Mucosa of rectum (tissue), 2 donors: Measurements from ENCODE around the gene EDN1.
A peak's percentile ranks its signal among the peaks of the same experiment; 100 is the strongest.
"Not testable (repeated sequence)": the region's sequence is repeated elsewhere in the genome, so short reads cannot be mapped to it uniquely, and the experiment has no call there.

ENCODE experiments used
- H3K27ac ChIP-seq, 2 donors: one replicate each; pipeline ENCODE4 v1.7.0; 2013; ENCODE audit warnings: inconsistent platforms in 2 of 2, low read depth in 2 of 2, low read length in 2 of 2
- H3K27me3 ChIP-seq, 2 donors: one replicate each; pipeline ENCODE4 v1.7.0; 2013; ENCODE audit warnings: low read length in 2 of 2; ENCODE audit not compliant: control insufficient read depth in 2 of 2, insufficient read depth in 2 of 2
- H3K36me3 ChIP-seq, 2 donors: one replicate each; pipeline ENCODE4 v1.7.0; 2013; ENCODE audit warnings: low read length in 2 of 2; ENCODE audit not compliant: control insufficient read depth in 2 of 2, insufficient read depth in 2 of 2
- H3K4me1 ChIP-seq, 2 donors: one replicate each; pipeline ENCODE4 v1.7.0; 2013; ENCODE audit warnings: low read length in 2 of 2, mild to moderate bottlenecking in 1 of 2; ENCODE audit not compliant: control insufficient read depth in 2 of 2, insufficient read depth in 2 of 2
- H3K4me3 ChIP-seq, 2 donors: one replicate each; pipeline ENCODE4 v1.7.0; 2013; ENCODE audit warnings: low read length in 2 of 2
- H3K9ac ChIP-seq, 2 donors: one replicate each; pipeline ENCODE4 v1.7.0; 2013; ENCODE audit warnings: low read length in 2 of 2, low read depth in 1 of 2, mild to moderate bottlenecking in 1 of 2
- H3K9me3 ChIP-seq, 2 donors: one replicate each; pipeline ENCODE4 v1.7.0; 2013; ENCODE audit warnings: low read length in 2 of 2; ENCODE audit not compliant: control insufficient read depth in 2 of 2
- donor health status: healthy.
- donor health status: Normal muscosa, but diverticular disease.

The EDN1 gene

GRCh38 chr6:12324099-12324498, 33.9 kb downstream of the EDN1 start:
- Histone ChIP-seq H3K4me3 (no peak overlapping the region), H3K9ac (peak overlapping the region in 1 of 2 donors; percentile 52), H3K27ac (peak overlapping the region; percentile 78 to 87), H3K9me3 (no peaks in the 10 kb centered on the region), H3K27me3 (no peaks in the 10 kb centered on the region), H3K4me1 (peaks cover 4 to 13% of the 10 kb centered on the region in 2 donors), H3K36me3 (no peaks in the 10 kb centered on the region)

GRCh38 chr6:12324748-12325147, 34.6 kb downstream of the EDN1 start:
- Histone ChIP-seq H3K9ac (peak overlapping the region in 1 of 2 donors; percentile 52), H3K4me3 (no peak overlapping the region), H3K27ac (peak overlapping the region; percentile 78 to 87), H3K4me1 (peaks cover 4 to 13% of the 10 kb centered on the region in 2 donors), H3K9me3 (no peaks in the 10 kb centered on the region), H3K27me3 (no peaks in the 10 kb centered on the region), H3K36me3 (no peaks in the 10 kb centered on the region)

DNA sequence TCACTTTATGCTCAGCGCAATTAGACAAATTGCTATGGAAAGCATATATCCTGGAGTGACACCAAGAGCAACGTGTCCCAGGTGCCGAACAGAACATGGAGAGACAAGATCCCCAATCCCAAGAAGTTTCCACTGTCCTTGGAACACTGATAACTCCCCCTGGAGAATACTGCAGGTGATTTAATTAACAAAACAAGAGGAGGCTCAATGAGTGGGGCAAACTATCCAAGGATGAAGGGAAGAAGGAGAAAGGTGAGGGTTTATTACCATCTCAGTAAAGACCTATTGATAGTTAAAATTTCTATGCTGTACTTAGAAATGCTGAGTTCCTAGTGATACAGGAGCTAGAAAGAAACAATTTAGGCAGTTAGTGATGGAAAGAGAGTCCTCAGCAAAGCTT, 35.7 kb downstream of the EDN1 start:
- Histone ChIP-seq H3K27me3 (no peaks in the 10 kb centered on the region), H3K9me3 (no peaks in the 10 kb centered on the region), H3K4me3 (no peak overlapping the region), H3K4me1 (peaks cover 4 to 13% of the 10 kb centered on the region in 2 donors), H3K9ac (no peak overlapping the region), H3K27ac (no peak overlapping the region), H3K36me3 (no peaks in the 10 kb centered on the region)

DNA sequence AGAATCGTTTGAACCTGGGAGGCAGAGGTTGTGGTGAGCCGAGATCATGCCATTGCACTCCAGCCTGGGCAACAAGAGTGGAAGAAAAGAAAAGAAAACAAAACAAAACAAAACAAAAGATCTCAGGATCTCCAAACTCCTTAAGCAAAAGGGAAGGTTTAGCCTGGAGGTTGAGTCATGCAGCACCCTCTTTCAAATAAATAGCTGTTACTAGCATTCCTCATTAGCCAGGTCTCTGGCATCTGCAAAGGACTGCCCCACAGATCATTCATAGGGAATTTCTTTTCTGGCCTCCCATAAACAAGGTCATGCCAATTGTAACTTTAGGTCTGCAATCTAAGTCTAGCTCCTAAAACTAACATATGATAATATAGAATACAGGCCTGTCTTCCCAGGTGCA, 37.2 kb downstream of the EDN1 start:
- Histone ChIP-seq H3K4me3 (no peak overlapping the region), H3K27me3 (no peaks in the 10 kb centered on the region), H3K36me3 (no peaks in the 10 kb centered on the region), H3K4me1 (peaks cover 13 to 26% of the 10 kb centered on the region in 2 donors), H3K9ac (no peak overlapping the region), H3K9me3 (no peaks in the 10 kb centered on the region), H3K27ac (no peak overlapping the region)

- Histone ChIP-seq H3K9me3 (no peaks in the 10 kb centered on the region), H3K36me3 (no peaks in the 10 kb centered on the region), H3K4me1 (peaks cover 13 to 29% of the 10 kb centered on the region in 2 donors), H3K27me3 (no peaks in the 10 kb centered on the region), H3K4me3 (no peak overlapping the region), H3K9ac (no peak overlapping the region), H3K27ac (no peak overlapping the region)
These were observed 37.8 kb downstream of the EDN1 start for GRCh38 chr6:12327988-12328387.

- H3K4me1 ChIP-seq = peaks cover 13 to 26% of the 10 kb centered on the region in 2 donors
- no peak overlapping the region for H3K4me3 ChIP-seq
- H3K9ac ChIP-seq = no peak overlapping the region
- H3K27me3 ChIP-seq = no peaks in the 10 kb centered on the region
- H3K36me3 ChIP-seq = no peaks in the 10 kb centered on the region
- no peak overlapping the region for H3K27ac ChIP-seq
- H3K9me3 ChIP-seq = no peaks in the 10 kb centered on the region
These were observed 38.5 kb downstream of the EDN1 start for GRCh38 chr6:12328701-12329100.

GRCh38 chr6:12331474-12331873, 41.3 kb downstream of the EDN1 start:
- H3K36me3 ChIP-seq = no peaks in the 10 kb centered on the region
- H3K9me3 ChIP-seq = no peaks in the 10 kb centered on the region
- peak overlapping the region; percentile 91 to 93 for H3K27ac ChIP-seq
- H3K4me3 ChIP-seq = peak overlapping the region in 1 of 2 donors; percentile 5
- peaks cover 15 to 27% of the 10 kb centered on the region in 2 donors for H3K4me1 ChIP-seq
- H3K27me3 ChIP-seq = no peaks in the 10 kb centered on the region
- peak overlapping the region; percentile 11 to 49 for H3K9ac ChIP-seq

DNA sequence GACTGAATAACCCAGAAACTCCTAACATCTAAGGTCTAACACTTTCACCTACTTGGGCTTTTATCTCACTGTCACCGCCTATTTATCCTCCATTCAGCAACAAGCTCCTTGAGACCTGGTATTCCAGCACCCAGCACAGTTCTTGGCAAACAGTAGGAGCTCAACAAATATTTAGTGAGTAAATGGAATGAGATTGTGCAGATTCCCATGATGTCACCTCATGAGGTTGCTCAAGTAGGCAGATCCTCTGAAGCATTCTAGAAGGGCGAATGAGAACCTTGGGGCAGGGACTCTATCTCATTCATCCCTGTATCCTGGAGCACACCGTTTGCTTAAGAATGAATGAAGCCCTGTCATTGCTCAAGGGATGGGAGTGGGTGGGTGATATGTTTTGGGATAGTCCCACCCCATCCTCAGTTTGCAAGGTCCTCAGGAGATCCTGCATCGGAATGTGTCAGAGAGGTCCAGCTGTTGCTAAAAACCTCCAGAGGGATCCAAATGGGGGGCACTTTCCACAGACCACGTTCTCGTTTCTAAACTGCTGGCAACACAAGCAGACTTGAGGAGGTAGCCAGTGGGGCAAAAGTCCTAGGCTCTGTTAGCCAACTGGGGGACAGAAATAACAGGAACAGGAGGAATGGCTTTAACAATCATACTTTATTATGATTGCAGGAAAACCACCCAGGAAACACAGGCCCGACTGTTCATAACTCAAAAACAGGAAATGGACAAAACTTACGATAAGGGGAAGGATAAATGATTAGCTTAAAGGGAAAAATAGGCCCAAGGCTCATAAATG, 42.0 kb downstream of the EDN1 start:
- Histone ChIP-seq H3K4me3 (peak overlapping the region in 1 of 2 donors; percentile 5), H3K4me1 (peaks cover 17 to 28% of the 10 kb centered on the region in 2 donors), H3K36me3 (no peaks in the 10 kb centered on the region), H3K9me3 (no peaks in the 10 kb centered on the region), H3K27ac (peak overlapping the region; percentile 91 to 93), H3K9ac (peak overlapping the region; percentile 49), H3K27me3 (no peaks in the 10 kb centered on the region)

- H3K9me3 ChIP-seq, H3K4me3 ChIP-seq, H3K36me3 ChIP-seq, H3K27me3 ChIP-seq: not testable (repeated sequence)
- H3K4me1 ChIP-seq = peaks cover 17 to 28% of the 10 kb centered on the region in 2 donors
- H3K9ac ChIP-seq = peak overlapping the region in 1 of 2 donors; percentile 39
- H3K27ac ChIP-seq = peak overlapping the region; percentile 91 to 93
These were observed 42.6 kb downstream of the EDN1 start for GRCh38 chr6:12332750-12333079.

GRCh38 chr6:12333128-12333527, 43.0 kb downstream of the EDN1 start:
- H3K9me3 ChIP-seq = no peaks in the 10 kb centered on the region
- H3K36me3 ChIP-seq = no peaks in the 10 kb centered on the region
- H3K9ac ChIP-seq = no peak overlapping the region
- H3K4me1 ChIP-seq = peaks cover 17 to 28% of the 10 kb centered on the region in 2 donors
- no peaks in the 10 kb centered on the region for H3K27me3 ChIP-seq
- H3K27ac ChIP-seq = peak overlapping the region in 1 of 2 donors; percentile 93
- no peak overlapping the region for H3K4me3 ChIP-seq
